Activated T-helper 1 cell treated with anti-CD3 and anti-CD28 coated beads, Interleukin-12 subunit alpha, Interleukin-12 subunit beta, Interleukin-2, Interleukin-4 antibody, amounts not matched to agents 30 ng/mL and 10 ng/mL and 1 ng/mL, durations not matched to agents 14 hours and 24 hours and 36 hours (primary cell): ENCODE measurements around the gene INPP5E. TPM values are rescaled to one million over a fixed set of nuclear protein-coding genes. Genes with fewer than 3 reads are reported as not detected.

Source experiments
- DNase-seq: peaks from one replicate; pipeline ENCODE4 v3.0.0; 2021; ENCODE audit warnings: low spot score
- H3K27ac Mint-ChIP-seq: one replicate; pipeline ENCODE4 v1.8.0; 2021; ENCODE audit warnings: mild to moderate bottlenecking, mixed read lengths
- H3K27me3 Mint-ChIP-seq: one replicate; pipeline ENCODE4 v1.8.0; 2022; ENCODE audit warnings: mild to moderate bottlenecking, moderate library complexity, mixed read lengths; ENCODE audit not compliant: insufficient read depth
- H3K36me3 Mint-ChIP-seq: one replicate; pipeline ENCODE4 v1.8.0; 2021; ENCODE audit warnings: low read depth, mixed read lengths
- H3K4me1 Mint-ChIP-seq: one replicate; pipeline ENCODE4 v1.8.0; 2021; ENCODE audit warnings: low read depth, mixed read lengths
- H3K4me3 Mint-ChIP-seq: one replicate; pipeline ENCODE4 v1.8.0; 2021; ENCODE audit warnings: mild to moderate bottlenecking, moderate library complexity, mixed read lengths
- H3K9me3 Mint-ChIP-seq: one replicate; pipeline ENCODE4 v1.8.0; 2021; ENCODE audit warnings: mixed read lengths
- intact Hi-C: fragments of 100-400 bp; cut with micrococcal nuclease; formaldehyde crosslinking; loops from one replicate; pipeline ENCODE4 v1.15.1; 2024
- total RNA-seq: library from RNA; stranded (reverse); gene quantifications from 2 replicates; pipeline ENCODE4 v1.2.3, GENCODE V29; 2022

INPP5E gene
- total RNA-seq, 1 donor from 2014 or later: 20.0 TPM

- peak within 1 kb of the TSS; percentile 96 for H3K4me3 Mint-ChIP-seq
- H3K27me3 Mint-ChIP-seq: no peaks in the 10 kb centered on the region
- peaks cover 14% of the 10 kb centered on the region for H3K36me3 Mint-ChIP-seq
- intact Hi-C loops: loop anchor here (1.0 to 10.0 kb wide), 14 partner anchors 44 to 969 kb away; partner anchors contain the start of genes ABCA2, AGPAT2, DNLZ and ENTR1
- peak; percentile 98 for DNase-seq
- H3K9me3 Mint-ChIP-seq: no peaks in the 10 kb centered on the region
- peaks cover 23% of the 10 kb centered on the region for H3K4me1 Mint-ChIP-seq
- peak within 1 kb of the TSS; percentile 95 for H3K27ac Mint-ChIP-seq
These were observed 43.3 kb upstream of the INPP5E start, which contains the start of gene SEC16A for GRCh38 chr9:136482793-136483588. Gene SEC16A (minus strand): TSS chr9:136483040. CDS start chr9:136477615, 5,425 bp downstream.

- peaks cover 23% of the 10 kb centered on the region for H3K4me1 Mint-ChIP-seq
- peak overlapping the region; percentile 95 for H3K27ac Mint-ChIP-seq
- H3K4me3 Mint-ChIP-seq: peak overlapping the region; percentile 96
- H3K9me3 Mint-ChIP-seq: no peaks in the 10 kb centered on the region
- peak; percentile 39 for DNase-seq
- intact Hi-C loops: loop anchor here (2.0 to 10.0 kb wide), 8 partner anchors 43 to 970 kb away; partner anchors contain the start of genes ABCA2, ENTR1, INPP5E and MAN1B1
- H3K27me3 Mint-ChIP-seq: no peaks in the 10 kb centered on the region
- H3K36me3 Mint-ChIP-seq: peaks cover 20% of the 10 kb centered on the region
These were observed 42.6 kb upstream of the INPP5E start for GRCh38 chr9:136482046-136482792.

- Mint-ChIP-seq H3K4me3 (peak overlapping the region; percentile 96), H3K9me3 (no peaks in the 10 kb centered on the region), H3K36me3 (peaks cover 20% of the 10 kb centered on the region), H3K4me1 (peaks cover 23% of the 10 kb centered on the region), H3K27me3 (no peaks in the 10 kb centered on the region), H3K27ac (peak overlapping the region; percentile 95)
- intact Hi-C loops: loop anchor here (5.0 to 10.0 kb wide), 3 partner anchors 519 to 971 kb away; partner anchors contain the start of genes ABCA2 and UBAC1
- no peak for DNase-seq
These were observed 41.9 kb upstream of the INPP5E start for GRCh38 chr9:136481558-136481957.

GRCh38 chr9:136476369-136477150, 36.9 kb upstream of the INPP5E start:
- Mint-ChIP-seq H3K4me3 (no peak overlapping the region), H3K9me3 (no peaks in the 10 kb centered on the region), H3K27me3 (no peaks in the 10 kb centered on the region), H3K4me1 (peaks cover 17% of the 10 kb centered on the region), H3K27ac (no peak overlapping the region), H3K36me3 (peaks cover 34% of the 10 kb centered on the region)
- intact Hi-C loops: no loop called here
- DNase-seq: no peak

- Mint-ChIP-seq H3K4me1 (peaks cover 12% of the 10 kb centered on the region), H3K36me3 (peaks cover 31% of the 10 kb centered on the region), H3K4me3 (no peak overlapping the region), H3K9me3 (no peaks in the 10 kb centered on the region), H3K27ac (no peak overlapping the region), H3K27me3 (no peaks in the 10 kb centered on the region)
- intact Hi-C loops: no loop called here
- no peak for DNase-seq
These were observed 35.6 kb upstream of the INPP5E start for GRCh38 chr9:136474974-136475865.

DNA sequence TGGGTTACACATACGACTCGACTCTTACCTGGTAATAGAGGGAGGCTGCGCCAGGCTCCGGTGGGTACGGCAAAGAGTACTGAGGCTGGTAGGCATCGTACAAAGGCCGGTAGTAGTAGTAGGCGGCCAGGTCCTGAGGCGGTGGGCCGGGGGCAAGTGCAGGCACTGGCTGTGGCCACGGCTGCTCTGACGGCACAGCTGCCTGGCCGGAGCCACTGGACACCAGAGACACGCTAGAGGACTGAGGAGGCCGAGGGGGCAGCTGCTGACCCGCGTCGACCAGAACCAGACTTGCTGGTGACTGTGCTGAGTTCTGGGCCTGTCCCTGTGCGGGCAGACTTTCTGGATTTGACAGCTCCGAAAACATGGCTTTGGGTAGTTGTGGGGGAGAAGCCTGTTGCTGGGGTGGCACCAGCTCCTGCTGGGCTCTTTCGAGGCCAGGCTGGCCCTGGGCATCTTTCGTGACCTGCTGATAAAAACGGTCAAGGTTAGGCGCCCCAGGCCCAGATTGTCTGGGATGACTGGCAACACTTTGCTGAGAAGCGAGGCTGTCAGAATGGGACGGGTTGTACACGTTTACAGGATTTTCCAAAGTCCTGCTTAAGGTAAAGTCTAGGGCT, 34.5 kb upstream of the INPP5E start:
- H3K36me3 Mint-ChIP-seq: peaks cover 30% of the 10 kb centered on the region
- H3K27ac Mint-ChIP-seq: no peak overlapping the region
- no peaks in the 10 kb centered on the region for H3K27me3 Mint-ChIP-seq
- intact Hi-C loops: no loop called here
- H3K4me3 Mint-ChIP-seq: no peak overlapping the region
- no peak for DNase-seq
- H3K9me3 Mint-ChIP-seq: no peaks in the 10 kb centered on the region
- peaks cover 8% of the 10 kb centered on the region for H3K4me1 Mint-ChIP-seq

DNA sequence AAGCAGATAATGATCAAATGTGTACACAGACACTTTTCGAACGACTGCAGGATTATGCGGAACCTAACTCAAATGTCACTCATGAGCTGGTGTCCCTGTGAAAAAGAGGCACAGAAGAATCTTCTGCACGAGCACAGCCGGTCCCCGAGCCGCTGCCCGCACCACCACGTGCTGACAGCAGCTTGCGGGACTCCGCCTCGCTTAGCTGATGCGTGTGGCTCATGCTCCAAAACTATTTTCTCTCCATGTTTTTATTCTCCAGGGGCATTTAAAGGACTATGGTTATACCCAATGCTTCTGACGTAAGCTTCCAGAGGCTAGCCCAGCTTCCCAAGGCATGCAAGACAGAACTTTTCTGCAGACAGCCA, 33.7 kb upstream of the INPP5E start:
- no peak overlapping the region for H3K27ac Mint-ChIP-seq
- no peaks in the 10 kb centered on the region for H3K9me3 Mint-ChIP-seq
- H3K27me3 Mint-ChIP-seq: no peaks in the 10 kb centered on the region
- intact Hi-C loops: no loop called here
- H3K4me3 Mint-ChIP-seq: no peak overlapping the region
- peaks cover 24% of the 10 kb centered on the region for H3K36me3 Mint-ChIP-seq
- DNase-seq: no peak
- H3K4me1 Mint-ChIP-seq: peaks cover 8% of the 10 kb centered on the region

DNA sequence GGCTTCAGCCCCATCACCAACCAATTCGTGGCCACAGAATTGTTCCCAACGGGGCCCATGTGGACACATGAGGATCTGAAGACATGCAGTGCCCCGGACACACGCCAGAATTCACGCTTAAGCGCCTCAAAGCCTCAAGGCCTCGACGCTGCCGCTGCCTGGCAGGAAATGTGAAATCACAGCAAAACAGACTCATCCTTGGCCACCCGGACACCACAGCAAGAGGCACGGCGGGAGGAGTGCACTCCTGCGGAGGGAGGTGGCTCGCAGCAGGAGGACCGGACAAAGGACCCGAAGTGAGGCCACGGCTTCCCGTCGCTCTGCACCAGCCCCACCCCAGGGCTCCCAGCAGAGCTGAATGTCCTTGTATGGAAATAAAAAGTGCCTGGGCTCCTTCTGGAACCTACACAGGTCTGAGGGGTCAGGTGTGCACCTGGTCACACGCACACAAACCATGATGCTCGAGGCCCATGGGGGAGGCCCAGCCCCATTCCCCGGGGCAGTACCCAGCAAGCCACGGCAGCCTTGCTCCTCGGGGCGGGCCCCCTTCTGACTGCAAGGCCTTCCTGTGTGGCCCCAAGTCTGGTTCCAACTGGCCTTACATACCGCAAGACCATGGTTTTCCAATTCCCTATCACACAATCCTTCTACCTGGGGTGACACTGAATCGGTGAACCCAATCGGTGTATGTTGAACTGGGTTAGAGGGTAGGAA, 33.2 kb upstream of the INPP5E start:
- intact Hi-C loops: no loop called here
- no peak for DNase-seq
- Mint-ChIP-seq H3K36me3 (peaks cover 22% of the 10 kb centered on the region), H3K27me3 (no peaks in the 10 kb centered on the region), H3K9me3 (no peaks in the 10 kb centered on the region), H3K4me3 (no peak overlapping the region), H3K27ac (no peak overlapping the region), H3K4me1 (peaks cover 8% of the 10 kb centered on the region)

GRCh38 chr9:136471802-136472487, 32.3 kb upstream of the INPP5E start:
- intact Hi-C loops: no loop called here
- Mint-ChIP-seq H3K27ac (no peak overlapping the region), H3K4me3 (no peak overlapping the region), H3K9me3 (no peaks in the 10 kb centered on the region), H3K27me3 (no peaks in the 10 kb centered on the region), H3K4me1 (peaks cover 8% of the 10 kb centered on the region), H3K36me3 (peaks cover 18% of the 10 kb centered on the region)
- no peak for DNase-seq

DNA sequence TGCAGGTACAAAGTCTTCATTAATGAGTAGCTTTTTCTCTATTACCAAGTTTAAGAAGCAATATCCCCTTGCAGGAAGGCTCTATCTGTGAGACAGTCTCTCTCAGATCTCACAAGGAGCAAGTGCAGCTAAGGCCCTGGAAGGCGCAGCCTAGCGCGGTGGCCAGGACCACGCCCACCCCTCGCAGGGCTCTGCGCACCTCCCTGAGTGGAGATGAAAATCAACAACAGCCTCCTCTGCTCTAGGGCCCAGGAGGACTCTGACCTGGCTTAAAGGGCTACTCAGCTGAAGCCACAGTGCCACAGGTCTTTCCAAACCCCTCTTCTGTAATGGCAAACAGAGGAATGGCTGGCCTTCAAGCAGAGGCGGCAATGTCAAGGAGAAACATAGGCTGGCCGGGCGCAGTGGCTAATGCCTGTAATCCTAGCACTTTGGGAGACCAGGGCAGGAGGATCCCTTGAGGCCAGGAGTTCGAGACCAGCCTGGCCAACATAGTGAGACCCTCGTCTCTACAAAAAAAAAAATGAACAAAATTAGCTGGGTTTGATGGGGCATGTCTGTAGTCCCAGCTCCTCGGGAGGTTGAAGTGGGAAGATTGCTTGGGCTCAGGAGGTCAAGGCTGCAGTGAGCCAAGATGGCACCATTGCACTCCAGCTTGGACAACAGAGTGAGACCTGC, 31.3 kb upstream of the INPP5E start:
- no peak for DNase-seq
- intact Hi-C loops: no loop called here

More for the DNA sequence above, 31.3 kb upstream of the INPP5E start:
- Mint-ChIP-seq H3K27me3 (no peaks in the 10 kb centered on the region), H3K27ac (no peak overlapping the region), H3K36me3 (peaks cover 25% of the 10 kb centered on the region), H3K4me3 (no peak overlapping the region), H3K4me1 (peaks cover 8% of the 10 kb centered on the region), H3K9me3 (no peaks in the 10 kb centered on the region)
